HG03108 (cell line): ENCODE data around the gene CRACR2B.
A peak's percentile ranks its signal among the peaks of the same experiment; 100 is the strongest.

ENCODE experiments used
- ATAC-seq: cut with Tn5 transposase; IDR thresholded peaks from one replicate; pipeline ENCODE4 v1.9.1; 2021; ENCODE audit warnings: moderate library complexity; ENCODE audit not compliant: unreplicated experiment

CRACR2B gene

DNA sequence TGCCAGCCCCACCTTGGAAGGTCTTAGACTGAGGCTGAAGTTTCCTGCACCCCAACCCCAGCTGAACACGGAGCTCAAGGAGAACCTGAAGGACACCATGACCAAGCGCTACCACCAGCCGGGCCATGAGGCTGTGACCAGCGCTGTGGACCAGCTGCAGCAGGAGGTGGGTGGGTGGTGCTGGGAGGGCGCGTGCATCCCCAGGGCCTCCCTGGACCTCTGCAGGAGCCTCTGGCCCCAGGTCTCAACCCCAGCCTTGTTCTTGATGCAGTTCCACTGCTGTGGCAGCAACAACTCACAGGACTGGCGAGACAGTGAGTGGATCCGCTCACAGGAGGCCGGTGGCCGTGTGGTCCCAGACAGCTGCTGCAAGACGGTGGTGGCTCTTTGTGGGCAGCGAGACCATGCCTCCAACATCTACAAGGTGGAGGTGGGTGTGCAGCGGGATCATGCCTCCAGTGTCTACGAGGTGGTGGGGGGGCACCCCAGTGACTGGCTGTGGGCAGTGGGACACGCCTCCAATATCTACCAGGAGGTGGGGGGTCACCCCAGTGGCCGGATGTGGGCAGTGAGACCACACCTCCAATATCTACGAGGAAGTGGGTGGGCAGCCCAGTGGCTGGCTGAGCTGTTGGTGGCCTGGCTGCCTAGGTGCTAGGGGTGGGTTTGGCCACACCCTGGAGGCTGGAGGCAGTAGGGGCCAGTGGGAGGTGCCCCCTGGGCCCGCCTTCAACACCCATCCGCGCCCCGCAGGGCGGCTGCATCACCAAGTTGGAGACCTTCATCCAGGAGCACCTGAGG is 9.7 kb downstream of the CRACR2B start:
- no peak for ATAC-seq

DNA sequence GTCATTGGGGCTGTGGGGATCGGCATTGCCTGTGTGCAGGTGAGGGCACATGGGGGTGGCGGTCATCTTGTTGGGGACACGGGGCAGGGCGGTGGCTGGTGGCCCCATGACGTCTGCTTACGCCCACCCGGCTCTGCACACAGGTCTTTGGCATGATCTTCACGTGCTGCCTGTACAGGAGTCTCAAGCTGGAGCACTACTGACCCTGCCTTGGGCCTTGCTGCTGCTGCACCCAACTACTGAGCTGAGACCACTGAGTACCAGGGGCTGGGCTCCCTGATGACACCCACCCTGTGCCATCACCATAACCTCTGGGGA is 10.2 kb downstream of the CRACR2B start:
- no peak for ATAC-seq

DNA sequence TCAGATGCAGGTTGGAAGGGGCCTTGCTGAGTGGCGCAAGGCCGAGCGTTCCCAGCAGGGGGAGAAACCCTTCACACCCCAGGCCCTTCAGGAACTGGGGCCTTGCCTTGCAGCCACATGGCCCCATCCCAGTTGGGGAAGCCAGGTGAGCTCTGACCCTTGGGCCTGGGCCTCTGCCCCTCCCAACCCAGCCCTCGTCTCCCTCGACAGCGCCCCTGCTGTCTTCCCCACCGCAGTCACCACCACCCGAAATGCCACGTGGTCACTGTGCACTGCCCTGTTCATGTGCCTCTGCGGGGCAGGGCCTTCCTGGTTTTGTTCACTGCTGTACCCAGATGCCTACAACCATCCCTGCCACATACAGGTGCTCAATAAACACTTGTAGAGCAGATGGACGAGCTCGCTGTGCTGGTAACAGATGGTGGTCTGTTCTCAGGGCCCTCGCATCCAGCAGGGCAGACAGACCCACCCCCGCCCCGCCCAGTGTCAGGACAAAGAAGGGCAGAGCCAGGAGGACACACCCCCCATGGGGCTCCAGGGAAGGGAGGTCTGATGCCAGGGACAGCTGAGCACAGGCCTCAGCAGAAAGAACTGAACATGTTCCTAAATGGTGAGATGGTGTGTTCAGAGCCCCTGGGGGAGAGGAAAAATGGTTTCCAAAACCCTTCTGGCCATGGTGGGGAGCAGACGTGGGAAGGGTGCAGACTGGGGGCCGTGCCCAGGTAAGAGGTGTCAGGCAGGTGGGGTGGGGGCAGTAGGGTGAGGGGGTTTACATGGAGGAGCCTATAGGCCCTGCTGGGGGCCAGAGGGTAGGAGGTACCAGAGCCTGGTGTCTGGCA is 10.9 kb downstream of the CRACR2B start:
- ATAC-seq, result no peak

DNA sequence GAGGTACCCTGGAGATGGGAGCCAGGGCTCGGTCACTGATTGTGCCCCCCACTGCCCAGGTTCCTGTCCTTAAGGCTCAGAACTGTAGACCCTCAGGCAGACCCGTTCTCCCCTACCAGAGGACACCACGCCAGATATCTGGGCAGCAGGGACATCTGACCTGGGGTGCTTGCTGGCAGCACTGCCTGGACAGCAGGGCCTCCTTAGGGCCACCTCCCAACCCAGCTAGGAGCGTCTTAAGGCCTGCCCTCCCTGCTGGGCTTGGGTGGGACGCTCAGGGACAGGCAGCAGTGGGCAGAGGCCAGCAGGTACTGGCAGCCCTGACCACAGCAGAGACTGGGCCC is 11.5 kb downstream of the CRACR2B start:
- ATAC-seq, result no peak

DNA sequence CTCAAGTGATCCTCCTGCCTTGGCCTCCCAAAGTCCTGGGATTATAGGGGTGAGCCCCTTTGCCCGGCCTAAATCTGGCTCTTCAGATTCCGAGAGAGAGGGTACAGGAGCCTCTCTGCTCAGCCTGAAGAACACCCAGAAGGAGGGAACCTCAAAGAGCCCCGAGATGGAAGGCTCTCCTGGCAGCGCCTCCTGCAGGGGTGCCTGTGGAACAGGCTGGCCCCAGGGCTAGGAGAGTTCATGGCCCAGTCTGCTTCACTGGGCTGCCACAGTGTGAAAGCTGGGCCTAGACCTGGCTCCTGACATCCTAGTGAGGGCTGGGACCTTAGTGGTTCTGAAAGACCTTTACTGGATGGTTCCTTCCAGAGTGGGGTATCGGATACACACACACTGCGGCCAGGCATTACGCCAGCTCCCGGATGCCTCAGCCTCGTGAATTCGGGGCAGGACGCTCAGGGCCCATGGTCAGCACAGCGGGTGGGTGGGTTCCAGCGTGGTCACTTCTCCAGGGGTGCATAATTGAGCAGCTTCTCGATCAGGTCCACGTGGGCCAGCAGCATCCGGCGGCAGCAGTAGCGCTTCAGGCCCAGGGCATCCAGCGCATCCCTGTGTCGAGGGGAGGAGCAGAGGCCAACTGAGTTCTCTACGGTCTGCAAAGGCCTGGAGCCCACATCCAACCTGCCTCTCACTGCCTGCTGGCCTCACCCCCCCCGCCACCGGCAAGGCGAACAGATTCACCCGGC is 12.3 kb downstream of the CRACR2B start:
- ATAC-seq, result no peak

DNA sequence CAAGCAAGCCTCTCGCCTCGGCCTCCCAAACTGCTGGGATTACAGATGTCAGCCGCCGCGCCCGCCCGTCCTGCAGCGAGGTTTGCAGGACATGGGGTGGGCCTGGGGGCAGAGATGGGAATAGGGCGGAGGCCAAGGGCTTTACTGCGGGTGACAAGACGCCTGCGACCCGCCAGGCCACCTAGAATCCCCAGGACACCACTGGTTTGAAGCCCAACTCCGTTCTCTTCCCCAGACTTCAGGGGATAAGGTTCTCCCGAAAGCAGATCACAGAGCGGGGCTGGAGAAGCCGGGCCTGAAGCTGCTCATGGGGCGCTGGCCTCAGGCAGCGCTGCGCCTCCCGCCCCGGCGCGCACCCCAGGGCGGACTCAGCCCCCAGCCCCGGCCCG is 14.3 kb downstream of the CRACR2B start:
- ATAC-seq, result peak; percentile 18

DNA sequence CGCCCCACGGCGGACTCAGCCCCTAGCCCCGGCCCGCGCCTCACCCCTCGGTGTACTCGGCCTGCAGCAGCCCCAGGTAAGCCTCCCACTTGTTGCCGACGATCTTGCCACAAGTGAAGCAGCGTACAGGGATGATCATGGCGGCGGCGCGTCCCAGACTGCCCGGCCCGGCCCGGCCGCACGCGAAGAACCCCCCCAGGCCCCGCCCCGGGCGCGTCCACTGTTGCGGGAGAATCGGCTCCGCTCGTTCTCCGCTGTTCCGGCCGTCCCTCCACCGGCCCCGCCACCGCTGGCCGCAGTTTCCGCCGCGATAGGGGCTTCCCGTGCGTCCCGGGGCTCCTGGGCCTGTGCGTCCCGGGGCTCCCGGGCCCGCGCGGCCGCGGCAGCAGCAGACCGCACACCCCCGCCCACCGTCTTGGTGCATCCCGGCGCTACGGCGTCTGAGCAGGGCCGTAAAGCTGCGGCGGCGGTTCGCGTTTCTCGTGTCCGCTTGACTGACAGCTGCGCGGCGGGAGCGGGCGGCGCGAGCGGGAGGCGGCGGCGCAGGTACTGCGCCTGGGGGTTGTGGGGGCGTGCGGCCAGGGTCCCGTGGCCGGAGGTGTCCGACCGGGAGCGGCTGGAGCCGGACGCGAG is 14.8 kb downstream of the CRACR2B start, which contains the start of the genes POLR2L and TSPAN4:
Gene POLR2L, minus strand, starts transcription at position 160 of the 633 bp plus-strand sequence. Its CDS starts 21 bp downstream, at position 139.
Gene TSPAN4, plus strand, starts transcription at position 483 of the 633 bp plus-strand sequence. CDS start 7,453 bp downstream, outside the sequence.
- peak; percentile 57 for ATAC-seq

DNA sequence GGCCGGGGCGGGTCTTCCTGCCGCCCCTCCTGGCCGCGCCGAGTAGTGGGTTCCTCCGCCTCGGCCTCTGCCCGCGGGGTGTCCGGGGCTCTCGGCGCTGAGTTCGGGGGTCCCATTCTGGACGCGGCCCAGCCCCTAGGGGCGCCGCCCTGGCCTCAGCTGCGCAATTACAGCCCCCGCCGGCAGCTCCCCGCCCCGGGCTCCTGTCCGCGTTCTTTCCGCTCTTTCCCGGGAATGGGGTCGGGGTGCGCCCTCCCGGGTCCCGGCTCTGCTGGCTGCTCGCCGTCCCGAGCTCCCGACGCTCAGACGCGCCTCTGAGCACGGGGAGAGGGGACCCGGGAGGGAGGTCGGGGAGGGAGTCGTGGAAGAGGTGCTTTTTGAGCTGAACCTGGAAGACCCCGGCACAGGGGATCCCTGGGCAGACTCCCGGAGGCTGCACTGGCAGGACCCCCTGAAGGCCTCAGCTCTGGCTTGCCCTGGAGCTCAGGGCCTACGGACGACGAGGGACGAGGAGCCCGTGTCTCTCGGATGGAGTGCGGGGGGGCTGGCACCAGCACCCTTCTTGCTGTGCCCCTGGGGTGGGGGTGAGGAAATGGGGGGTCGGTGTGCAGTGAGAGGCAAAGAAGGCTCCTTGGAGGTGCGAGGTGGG is 15.5 kb downstream of the CRACR2B start:
- no peak for ATAC-seq

DNA sequence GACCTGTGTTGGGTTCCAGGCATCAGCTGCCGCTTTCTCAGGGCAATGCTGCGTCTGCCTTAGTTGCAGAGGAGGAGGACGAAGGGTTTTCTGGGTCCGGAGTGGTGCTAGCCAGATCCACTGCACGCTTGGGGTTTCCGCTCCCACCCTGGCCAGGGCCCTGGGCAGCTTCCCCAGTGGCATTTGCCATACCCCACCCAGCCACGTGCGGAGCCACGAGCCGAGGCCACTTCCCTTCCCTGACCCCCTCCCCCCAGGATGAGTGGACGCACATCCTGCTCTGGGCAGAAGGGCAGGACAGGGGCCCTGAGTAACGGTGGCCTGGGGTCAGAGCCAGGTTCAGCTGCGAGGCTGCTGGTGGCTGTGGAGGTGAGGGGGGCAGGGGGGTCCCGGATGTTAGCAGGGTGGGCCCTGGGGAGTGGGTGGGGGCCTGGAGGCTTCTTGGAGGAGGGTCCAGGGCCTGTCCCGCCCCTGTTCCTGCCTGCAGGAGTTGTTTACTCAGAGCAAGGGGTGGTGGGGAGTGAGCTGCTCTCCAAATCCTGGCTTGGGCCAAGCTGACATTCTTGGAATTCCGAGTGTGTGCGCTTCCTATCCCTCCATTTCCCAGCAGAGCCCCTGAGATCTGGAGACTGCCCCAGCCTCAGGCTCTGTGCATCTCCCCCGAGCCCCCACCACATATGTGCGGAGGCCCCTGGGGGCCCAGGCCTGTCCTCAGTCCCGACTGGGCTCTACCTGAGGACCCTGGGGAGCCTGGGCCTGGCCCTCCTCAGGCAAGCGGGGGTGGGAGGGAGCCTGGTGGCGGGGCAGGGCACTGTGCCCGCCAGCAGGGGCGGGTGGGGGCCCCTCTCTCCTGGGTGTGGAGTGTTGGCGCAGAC is 16.3 kb downstream of the CRACR2B start:
- no peak for ATAC-seq

DNA sequence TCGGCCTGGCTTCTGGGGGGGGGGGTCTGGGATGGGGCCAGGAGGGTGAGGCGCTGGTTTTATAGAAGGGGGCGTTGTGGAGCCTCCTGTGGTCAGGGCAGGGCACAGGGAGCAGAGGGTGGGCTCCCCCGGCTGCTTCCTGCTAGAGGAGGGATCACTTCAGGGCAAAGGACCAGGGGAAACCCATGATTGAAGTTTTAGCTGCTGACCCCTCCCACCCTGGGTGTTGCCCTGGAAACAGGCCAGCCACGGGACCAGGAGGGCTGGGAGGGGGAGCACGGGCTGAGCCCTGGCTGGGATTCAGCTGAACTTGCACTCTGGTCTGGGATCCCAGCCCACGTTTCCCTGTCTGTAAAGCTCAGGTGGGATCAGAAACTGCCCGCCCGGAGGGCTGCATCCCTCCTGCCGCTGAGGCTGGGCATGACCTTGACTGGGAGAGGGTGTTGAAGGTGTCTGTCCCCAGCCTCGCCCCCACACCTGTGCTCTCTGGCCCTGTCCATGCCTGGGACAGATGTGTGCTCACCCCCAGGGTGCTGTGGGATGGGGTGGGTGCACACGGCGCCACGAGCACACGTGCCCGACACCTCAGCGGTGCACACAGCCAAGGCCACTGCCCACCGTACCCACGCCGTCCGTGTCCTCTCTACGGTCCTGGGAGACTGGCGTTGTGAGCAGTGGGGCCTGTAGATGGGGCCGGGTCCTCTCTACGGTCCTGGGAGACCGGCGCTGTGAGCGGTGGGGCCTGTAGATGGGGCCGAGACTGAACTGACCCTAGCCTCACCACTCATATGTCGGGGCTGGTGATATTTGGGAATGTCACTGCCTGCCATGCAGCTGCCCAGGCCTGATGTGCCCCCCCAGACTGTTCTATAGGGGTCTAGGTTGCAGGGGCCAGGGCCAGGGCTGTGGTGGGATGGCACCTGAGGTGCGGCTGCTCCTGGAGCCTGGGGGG is 17.2 kb downstream of the CRACR2B start:
- no peak for ATAC-seq

DNA sequence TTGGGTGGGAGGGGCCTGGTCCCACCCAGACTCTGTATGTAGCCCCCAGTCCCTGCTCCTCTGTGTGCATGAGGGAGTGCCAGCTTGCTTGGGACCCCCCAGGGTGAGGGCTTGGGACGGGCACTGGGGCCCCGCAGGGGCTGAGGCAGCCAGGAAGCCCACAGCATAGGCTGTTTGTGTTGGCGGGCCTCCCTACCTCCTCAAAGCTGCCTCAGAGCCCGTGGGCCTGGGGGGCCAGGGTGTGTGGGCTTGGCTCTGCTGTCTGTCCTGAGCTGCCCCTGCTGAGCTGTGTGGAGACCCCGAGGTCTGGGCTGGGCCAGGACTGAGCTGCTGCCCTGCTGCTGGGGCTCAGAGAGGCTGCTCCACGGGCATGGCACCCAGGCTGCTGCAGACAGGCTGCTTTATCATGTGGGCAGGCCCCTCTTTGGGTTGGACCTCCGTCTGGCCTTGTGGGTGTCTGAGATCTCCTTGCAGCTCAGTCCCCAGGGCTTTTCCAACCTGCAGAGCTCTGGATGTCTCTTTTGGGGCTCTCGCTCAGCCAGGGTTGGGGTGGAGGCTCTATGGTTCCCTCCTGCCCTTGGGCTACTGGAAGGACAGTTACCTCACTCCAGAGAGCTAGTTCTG is 18.3 kb downstream of the CRACR2B start:
- no peak for ATAC-seq

DNA sequence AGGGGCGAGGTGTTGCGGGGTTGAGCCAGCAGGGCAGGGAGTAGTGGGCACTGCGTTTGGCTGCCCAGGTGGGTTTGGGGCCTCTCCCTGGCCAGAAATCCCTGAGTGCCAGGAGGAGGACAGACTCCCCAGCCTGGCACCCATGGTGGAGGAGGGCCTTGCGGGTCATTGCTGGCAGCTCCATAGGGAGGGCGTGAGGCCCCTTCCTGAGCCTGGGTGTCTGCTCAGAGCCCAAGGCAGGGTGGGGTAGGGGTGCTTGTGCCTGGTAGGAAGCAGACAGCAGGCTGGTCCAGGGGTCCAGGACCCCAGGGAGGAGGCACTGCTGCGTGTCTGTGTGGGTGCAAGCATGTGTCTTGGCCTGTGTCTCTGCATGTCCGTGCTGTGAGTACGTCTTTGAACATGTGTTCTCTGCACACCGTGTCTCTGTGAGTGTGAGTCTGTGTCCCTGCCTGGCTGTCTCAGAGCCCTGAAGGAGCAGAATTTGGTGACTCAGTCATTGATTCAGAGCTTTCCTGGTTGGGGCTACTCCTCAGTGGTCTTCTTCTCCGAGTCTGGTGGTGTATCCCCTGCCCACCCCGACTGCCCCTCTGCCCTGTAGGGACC is 18.9 kb downstream of the CRACR2B start:
- ATAC-seq, result no peak

DNA sequence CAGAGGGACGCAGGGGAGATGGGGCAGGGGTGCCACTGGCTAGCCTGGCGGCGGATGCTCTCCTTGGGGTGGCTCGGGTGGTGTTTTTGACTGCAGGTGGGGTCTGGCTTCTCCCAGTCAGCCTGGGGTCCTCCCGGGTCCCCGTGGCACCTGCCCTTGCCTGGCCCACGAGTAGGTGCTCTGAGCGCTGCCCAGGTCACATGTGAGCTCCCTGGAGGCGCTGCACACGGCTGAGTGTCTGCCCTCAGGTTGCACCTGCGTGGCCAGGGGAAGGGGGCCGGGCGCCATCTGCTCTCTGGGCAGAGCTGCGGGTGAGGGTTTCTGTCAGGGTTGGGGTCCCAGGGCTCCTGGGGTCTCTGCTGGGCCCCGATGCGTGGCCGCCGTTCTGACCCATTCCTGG is 20.2 kb downstream of the CRACR2B start:
- no peak for ATAC-seq

DNA sequence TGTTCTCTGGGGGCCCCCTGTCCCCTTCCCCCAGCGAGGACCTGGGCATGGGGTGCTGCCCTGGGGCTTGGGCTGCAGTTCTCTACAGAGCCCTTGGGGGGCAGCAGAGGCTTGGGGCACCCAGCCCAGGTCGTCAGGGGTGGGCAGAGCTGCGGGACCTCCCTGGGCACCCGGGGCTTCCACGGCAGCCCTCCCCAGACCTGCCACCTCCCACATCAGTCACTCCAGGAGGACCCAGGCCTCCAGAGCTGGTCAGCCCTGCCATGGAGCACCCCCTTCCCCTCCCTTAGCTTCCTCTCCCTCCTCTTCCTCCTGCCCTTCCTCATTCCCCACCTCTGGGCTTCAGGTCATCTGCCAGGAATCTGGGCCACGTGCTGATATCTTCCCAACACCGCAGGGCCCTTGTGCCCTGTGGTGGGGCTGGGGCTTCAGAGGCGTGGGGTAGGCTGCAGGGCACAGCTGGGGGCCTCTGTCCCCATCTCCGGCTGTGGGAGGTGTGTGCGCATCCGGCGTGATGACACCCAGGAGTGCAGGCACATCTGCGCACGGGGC is 20.7 kb downstream of the CRACR2B start:
- ATAC-seq, result no peak

DNA sequence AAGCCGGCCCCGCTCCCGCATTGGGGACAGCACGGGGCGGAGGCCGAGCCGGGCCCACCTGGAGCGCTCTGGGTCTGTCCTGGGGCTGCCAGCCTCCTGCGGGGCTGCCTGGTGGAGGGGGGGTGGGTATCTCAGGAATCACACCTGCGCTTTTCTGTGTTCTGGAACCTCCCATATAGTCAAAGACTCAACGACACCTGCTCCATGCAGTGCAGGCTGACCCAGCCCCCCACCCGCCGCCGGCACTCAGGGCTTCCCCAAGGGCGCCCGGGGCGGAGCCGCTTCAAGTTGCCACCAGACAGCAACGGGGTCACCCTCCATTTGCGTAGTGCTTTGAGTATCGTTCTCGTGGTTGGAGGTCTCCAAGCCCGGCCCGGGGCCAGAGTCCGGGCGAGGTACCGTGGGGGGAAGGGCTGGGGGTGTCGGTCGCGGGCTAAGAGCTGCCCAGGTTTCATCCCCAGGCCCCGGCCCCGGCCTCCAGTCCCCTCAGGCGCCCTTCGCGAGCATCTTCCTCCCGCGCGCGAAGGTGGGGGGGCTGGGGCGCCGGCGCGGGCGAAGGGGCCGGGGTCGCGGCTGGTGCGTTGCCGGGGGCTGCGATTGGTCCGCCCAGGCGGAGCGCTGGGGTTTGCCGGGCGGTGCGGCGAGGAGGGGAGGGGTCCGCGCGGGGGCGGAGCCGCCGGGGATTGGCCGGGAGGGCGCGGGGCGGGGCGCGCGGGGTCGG is 21.5 kb downstream of the CRACR2B start:
- no peak for ATAC-seq

DNA sequence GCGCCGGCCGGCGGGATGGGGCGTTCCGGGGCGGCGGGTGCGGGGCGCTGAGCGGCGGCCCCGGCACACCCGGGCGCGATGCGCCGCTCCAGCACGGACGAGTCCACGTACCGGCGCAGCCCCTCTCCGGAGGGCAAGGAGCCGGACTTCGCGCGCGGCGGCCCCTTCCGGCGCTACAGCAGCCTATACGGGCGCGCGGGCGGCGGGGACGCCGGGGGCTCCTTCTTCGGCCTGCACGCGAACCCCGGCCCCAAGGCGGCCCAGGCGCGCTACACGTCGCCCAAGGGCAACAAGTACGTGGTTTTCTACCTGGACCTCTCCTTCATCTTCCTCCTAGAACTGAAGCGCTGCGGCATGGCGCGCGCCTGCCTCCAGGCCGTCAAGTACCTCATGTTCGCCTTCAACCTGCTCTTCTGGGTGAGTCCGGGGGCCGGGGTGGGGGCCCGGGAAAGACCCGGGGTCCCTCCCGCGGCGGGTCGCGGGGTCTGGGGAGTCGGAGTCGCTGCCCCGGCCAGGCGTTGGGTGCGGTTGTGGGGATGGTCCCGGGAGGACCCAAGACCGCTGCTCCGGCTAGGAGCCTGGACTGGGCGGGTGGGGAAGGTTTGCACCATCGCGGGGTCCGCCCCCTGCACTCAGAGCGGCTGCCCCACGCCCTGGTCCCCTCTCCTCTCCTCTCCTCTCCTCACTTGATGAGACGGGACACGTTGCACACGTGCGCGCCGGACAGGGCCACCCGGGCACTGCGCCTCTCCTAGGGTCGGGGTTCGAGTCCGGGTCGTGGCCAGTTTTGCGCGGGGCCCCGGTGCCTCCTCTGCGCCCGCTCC is 22.4 kb downstream of the CRACR2B start:
- no peak for ATAC-seq
